GM19239 (cell line): ENCODE measurements around the gene CYP27B1.

ENCODE experiments used
- DNase-seq: peaks from one replicate; pipeline ENCODE4 v3.0.0; 2011; ENCODE audit warnings: low spot score; ENCODE audit not compliant: insufficient read length
- FAIRE-seq: peaks from 2 replicates; lab custom pipeline; 2011; peaks lifted over from hg19 to GRCh38; lab: Jason Lieb, UNC

CYP27B1 gene

DNA sequence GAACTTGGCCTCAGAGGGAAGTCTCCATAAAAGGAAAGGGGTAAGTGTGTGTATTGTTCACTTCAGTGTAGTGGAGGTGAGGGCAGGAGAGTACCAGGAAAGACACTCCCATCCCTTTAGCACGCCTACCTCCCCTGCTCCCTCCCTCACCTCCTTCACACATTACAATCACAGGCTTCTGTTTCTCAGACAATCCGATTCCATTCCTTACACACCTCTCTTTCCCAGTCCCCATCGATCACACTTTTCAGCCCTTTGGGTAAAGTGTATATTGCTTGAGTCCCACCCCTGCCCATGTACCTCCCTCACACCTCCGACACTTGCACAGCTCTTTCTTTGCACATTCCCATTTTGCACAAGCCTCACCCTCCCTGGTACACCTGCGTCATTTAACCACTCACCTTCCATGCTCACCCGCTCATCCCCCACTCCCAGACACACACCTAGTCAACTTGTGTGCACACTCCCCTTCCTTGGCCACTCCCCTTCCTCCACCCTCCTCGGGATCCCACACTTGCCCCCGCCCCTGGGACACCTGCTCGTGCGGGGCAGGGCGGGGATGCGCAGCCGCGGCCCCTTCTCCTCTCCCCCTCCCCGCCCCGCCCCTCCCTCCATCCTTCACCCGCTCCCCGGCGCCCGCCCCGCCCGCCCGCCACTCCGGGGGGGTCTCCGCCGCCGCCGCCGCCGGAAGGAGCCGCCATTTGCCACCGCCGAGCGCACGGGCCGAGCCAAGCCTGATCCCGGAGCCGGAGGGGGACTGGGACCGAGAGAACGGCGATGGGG is 12.3 kb downstream of the CYP27B1 start, which contains the start of gene MARCHF9:
TSS of gene MARCHF9 (plus strand) at position 693 of the 783 bp plus-strand sequence. CDS start 426 bp downstream, outside the sequence.
- no peak for FAIRE-seq
- peak; percentile 82 for DNase-seq

DNA sequence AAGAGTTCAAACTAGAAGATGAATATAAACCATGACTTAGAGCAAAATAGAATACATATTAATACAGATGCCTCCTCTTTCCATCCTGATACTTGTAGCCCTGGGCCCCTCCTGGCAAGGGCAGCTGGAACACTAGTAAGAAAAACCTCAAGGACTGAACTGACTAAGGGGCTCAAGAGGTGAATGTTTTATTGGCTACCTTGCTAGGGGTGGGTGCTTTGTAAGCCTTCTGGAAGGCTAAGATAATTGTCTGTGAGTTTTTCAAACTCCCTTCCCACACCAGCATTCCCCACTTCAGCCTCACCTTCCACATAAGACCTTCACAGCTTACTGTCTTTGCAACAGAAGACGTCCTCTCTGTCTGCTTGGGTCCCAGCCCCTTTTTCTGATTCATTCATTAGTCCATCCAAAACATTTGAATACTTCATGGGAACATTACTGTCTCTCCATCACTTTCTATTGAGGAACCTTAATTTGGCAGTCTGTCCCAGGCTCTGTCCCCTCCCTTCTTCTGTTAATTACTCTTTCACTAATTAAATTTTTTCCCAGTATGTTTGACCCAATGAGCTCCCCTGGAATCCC is 13.0 kb downstream of the CYP27B1 start:
- FAIRE-seq (no peak), DNase-seq (no peak)

DNA sequence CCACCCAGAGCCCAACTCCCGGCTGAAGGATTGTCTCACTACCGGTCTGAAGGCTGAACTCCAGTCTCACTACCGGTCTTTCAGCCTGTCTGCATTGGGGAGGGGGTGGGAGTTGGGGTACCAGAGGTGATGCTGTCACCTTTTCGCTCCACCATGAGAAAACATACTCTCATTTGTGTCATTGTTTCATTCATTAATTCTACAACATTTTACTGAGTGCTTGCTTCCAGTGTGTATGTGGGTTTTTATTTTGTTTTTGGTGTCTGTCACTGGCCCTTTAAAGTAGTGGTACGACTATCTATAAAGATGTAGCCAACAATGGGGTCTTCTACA is 14.2 kb downstream of the CYP27B1 start:
- DNase-seq (no peak), FAIRE-seq (no peak)

DNA sequence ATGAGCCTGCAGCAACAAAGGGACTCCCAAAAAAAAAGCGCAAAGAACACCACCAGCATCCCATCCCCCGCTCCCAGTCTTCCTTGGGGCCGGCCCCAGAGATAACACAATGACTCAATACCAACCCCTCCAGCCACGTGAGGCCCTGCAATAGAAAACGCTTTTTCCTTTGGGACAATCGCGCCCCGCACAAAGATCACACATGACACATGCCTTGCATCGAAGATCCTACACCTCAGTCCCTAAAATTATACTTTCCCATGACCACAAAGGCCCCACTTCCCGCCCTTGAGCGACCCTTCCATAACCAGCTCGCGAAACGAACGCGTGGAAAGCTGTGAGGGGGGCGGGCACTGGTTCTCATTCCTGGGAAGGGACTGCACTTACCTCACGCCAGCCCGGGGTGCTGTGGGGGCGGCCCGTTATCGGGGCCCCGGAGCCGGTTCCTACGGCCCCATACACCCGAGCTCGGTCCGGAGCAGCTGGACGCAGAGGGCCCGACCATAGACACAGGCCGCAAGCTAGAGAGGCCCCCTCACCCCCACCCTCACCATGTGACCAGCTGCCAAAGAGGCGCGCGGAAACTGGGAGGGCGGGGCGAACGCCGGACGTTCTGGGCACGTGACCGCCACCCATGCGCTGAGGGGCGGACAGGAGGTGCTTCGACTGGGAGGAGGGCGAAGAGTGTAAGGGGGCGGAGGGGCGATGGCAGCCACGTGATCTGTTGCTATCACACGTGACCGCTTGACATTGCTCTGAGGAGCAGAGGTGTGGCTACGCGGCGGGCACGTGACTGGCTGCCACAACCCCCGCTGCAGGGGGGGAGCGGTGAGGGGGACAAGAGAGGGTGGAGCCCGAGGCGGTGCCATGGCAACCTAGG is 14.8 kb downstream of the CYP27B1 start, which contains the start of gene CDK4:
TSS of gene CDK4 (minus strand) at position 523 of the 880 bp plus-strand sequence. CDS start 593 bp downstream, outside the sequence.
- DNase-seq (peak; percentile 96), FAIRE-seq (peak; percentile 98)

DNA sequence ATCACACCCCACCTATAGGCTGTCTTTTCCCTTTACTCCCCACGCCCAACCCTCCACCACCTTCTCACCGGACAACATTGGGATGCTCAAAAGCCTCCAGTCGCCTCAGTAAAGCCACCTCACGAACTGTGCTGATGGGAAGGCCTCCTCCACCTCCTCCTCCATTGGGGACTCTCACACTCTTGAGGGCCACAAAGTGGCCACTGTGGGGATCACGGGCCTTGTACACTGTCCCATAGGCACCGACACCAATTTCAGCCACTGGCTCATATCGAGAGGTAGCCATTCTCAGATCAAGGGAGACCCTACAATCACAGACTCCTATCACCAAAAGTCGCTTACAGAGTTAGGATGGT is 15.5 kb downstream of the CYP27B1 start:
- no peak for DNase-seq
- FAIRE-seq: peak; percentile 18

DNA sequence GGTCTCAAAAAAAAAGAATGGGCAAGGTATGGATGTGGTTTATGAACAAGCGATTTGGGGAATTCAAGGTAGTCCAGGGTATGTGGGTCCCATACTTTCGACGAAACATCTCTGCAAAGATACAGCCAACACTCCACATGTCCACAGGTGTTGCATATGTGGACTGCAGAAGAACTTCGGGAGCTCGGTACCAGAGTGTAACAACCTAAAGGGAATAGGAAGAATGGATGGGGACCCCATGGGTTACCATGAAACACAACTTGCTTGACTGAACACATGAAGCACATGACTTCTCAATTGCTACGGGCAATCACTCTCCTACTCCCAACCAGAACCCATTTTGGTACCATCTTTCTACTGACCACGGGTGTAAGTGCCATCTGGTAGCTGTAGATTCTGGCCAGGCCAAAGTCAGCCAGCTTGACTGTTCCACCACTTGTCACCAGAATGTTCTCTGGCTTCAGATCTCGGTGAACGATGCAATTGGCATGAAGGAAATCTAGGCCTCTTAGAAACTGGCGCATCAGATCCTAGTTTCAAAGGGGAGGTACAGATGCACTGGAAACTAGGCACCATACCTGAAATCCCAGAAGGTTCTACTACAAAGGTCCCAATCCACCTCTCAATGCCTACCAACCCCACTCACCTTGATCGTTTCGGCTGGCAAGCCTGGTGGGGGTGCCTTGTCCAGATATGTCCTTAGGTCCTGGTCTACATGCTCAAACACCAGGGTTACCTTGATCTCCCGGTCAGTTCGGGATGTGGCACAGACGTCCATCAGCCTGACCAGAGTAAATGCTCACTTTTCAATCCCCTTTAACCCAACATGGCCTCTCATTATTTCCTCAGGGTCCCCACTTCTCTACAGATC is 16.1 kb downstream of the CYP27B1 start:
- DNase-seq: no peak
- no peak for FAIRE-seq

DNA sequence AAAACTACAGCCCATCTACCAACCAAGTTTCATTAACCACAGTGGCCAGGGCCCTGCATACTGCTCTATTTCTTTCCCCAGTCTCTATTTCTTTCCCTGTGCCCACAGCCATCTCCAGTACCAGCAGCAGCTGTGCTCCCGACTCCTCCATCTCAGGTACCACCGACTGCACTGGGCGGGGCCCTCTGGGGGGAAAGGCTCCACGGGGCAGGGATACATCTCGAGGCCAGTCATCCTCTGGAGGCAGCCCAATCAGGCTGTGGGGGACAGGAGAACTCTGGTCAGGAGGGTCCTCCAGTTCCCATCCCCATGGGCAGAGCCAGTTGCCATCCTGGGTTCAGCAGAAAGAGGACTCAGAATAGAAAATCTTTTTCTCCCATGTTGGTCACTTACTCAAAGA is 17.8 kb downstream of the CYP27B1 start:
- FAIRE-seq (no peak), DNase-seq (no peak)

DNA sequence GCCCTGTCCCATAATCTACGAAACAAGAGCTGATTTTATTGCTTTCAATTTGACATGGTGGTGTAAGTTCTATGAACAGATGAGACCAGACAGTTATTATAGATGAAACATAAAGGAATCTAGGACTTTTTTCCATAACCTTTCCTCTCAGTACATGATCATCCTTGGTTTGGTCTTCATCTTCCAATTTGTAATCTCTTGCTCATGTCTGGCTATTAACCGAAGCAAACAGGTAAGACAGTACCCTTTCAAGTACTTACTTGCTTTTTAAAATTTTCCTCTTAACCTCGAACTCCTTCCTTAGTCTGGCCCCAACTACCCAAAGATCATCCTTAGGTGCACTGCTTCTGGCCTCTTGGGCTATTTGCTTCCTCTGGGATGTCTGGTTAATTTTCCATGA is 20.9 kb downstream of the CYP27B1 start:
- no peak for DNase-seq
- FAIRE-seq: no peak

DNA sequence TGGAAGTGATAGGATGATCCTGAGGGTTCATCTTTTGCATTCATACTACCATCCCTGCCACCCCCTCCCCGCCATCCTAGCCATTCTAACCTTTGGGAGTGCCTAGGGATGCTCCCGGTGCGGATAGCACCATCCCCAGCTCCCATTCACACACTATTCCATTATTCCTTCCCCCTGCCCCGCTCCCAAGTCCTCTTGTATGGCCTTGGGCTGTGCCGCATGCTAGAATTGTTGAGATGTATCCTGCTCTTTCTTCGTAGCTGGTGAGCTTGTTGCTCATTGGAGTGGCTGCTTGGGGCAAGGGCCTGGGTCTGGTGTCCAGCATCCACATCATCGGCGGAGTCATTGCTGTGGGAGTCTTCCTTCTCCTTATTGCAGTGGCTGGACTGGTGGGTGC is 21.4 kb downstream of the CYP27B1 start:
- DNase-seq (no peak), FAIRE-seq (no peak)

DNA sequence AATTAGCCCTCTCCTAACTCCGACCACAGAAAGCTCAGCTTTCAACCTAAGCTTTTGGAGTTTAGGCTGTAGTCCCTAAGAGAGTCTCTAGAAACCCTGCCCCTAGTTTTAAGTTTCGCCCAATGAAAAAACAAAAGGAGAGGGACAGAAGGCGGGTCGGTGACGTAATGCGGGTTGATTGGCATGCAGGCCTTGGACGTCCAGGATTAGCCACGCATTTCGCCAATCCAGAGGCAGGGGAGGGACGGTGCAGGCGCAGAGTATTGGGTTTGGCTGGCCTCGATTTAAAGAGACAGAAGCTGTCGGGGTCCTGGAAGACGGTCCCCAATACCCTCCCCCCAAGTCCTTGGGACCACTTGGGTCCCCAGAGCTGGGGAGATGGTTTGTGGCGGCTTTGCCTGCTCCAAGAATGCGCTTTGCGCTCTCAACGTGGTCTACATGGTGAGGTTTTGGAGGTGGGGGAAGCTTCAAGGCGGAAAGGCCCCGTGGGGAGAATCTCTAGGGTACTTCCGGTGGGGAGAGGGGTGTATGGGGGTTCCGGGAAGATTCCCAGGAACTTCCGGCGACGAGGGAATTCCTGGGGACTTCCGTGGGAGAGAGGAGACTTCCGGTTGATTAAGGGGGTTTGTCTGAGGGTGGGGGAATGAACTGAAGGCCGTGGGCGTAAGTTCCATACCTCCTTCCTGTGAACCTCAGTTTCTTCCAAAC is 21.9 kb downstream of the CYP27B1 start, which contains the start of gene TSPAN31:
TSS of gene TSPAN31 (plus strand) at position 263 of the 708 bp plus-strand sequence. CDS start at position 379, 116 bp downstream.
- FAIRE-seq: peak; percentile 96

DNA sequence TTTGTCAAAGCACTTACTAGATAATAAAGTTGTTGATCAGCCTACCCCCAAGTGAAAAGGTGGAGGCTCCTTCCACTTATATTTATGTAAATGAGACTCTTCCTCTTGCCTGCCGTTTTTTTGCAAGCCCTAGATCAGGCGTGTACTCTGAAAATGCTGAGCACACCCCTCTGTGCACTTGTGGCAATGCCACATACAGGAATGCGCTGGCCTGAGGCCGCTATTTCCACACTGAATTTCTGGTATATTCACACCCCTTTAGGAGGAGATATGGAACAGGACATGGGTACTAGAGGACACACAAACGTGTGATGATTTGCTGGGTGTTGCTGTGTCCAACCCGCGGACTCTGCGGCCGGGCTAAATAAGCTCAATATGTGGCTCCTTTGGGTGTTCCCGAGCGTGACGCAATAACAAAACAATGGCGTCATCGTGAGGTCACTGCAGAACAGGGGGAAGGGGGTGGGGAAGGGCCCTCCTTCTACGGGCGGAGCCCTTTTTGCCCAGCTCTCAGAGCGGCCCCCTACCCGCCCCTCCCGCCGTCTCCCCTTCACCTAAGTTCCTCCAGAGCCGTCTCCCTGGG is 22.6 kb downstream of the CYP27B1 start:
- no peak for DNase-seq
- no peak for FAIRE-seq

More for the DNA sequence above, 21.9 kb downstream of the CYP27B1 start, which contains the start of gene TSPAN31:
- peak; percentile 80 for DNase-seq

DNA sequence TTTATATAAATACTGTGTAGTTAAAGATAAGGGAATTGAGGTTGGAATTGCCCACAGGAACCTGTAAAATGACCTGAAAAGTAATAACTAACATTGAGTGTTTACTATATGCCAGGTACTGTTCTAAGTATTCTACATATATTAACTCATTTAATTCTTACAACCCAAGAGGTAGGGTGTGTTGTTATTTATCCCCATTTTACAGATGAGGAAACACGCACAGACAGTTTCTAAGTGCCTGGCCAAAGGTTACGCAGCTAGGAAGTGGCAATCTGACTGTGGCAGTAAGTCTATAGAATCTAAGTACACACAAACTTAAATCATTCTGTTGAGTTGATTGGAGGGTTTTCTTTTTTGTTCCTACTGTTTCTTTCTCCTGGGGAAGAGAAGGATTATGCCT is 23.1 kb downstream of the CYP27B1 start:
- FAIRE-seq: no peak
- DNase-seq: no peak

DNA sequence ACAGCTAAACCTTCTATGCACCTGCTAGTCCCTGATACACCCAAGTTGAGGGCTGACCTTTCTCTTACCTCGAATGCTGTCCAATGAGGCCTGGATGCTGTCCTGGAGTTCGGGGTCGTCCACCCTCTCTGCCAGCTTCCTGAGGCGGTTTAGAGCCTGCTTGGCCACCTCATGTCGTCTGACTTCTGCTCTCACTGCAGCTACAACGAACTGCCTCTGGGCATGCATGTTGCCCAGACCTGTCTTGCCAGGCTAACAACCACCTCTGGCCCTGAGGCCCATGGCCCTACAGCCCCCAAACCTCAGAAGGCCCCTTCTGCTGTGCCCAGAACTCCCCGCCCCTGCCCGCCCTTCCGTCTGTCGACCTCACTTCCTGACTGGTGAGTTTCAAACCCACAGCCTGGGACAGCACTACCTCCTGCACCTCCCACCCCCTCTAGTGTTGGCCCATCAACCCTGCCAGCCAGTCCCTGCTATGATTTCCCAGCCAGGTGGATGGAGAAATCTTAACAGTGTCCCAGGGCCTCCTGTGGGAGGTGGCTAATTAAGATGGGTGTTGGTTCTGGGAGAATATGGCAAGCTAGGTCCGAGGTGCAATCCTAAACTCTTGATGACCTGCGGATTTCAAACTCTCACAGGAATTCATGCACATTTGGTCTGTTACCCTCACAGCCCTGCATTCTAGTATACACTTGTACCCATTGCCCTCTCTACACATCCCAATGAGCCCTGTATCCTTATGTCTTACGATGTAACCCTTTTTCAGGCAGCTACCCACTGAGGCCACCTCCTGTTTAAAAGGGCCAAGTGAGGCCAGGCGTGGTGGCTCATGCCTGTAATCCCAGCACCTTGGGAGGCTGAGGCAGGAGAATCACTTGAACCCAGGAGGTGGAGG is 24.8 kb downstream of the CYP27B1 start:
- FAIRE-seq (peak; percentile 80), DNase-seq (peak; percentile 76)

DNA sequence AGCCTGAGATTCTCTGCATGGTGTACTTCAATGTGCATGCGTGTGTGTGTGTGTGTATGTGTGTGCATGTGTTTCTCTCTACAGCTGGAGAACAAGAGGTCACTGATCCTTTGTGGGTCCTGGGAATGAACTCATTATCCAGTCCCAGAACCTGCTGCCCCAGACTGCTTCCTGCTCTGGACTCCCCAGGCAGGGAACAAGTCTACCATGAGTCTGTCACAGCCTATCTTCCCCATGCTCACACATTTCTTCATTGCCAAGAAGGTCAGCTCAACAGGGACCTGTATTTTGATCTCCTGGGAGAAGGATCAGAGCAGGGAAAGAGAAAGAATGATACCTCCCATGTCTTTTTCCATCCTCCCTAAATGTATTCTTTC is 25.5 kb downstream of the CYP27B1 start:
- FAIRE-seq (no peak), DNase-seq (no peak)

DNA sequence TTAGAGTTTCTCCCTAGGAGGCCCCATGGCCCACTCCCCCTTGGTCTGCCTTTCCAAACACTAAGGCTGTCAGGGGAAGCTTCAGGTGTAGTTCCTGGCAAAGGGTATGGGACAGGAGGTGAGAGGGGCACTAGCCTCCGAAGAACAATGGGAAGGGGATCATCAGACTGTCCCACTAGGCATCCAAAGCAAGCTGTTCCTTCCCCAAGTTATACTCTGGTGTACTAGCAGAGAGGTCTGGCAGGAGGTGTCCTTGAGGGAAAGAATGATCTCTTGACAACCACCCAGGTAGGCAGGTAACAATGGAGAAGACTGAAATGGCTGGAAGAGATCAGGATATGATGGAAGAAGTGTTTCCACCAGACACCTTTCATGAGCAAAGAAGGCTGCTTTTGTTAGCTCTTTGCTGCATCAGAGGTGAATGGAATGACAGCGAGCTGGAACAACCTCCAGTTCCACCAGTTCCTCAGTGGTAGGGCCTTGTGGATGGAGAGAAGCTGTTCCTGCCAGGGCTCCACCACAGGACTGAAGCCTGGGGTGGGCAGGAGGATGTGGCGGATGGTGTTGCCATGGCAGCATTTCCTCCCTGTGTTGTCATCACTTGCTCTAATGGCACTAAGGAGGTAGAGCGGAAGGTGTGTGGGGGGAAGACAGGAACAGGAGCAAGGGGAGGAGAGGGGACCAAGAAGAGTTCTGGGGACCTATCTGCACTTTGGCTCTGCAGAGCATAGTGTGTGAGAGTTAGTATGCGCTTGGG is 26.0 kb downstream of the CYP27B1 start:
- FAIRE-seq (peak; percentile 76), DNase-seq (peak; percentile 95)

DNA sequence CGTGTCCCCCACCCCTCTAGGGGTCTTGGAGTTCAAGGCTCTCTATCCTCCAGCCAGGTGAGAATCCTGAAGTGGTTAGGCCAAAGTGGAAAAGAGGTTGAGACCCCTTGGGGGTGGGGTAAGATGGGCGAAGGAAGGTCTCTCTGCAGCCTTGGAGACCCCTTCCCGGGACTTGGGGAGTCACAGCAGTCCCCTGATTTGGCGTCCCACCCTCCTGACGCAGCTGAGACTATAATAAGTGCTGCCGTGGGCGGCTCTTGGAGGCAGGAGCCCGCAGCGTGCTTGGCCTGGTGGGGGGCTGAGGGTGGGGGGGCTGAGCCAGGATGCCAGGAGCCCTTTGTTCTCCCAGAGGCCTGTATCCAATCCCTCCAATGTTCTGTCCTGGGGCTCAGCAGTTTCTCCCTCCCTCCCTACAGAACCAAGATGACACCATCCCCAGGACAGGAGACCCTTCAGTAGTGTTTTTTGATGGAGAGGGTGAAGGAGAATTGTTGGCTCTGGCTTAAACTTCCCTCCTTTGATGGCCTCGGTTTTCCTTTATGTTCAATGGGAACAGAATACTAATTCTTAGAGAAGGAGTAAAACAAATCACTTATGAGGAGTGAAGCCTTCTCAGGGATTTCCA is 26.9 kb downstream of the CYP27B1 start:
- DNase-seq (no peak), FAIRE-seq (no peak)

DNA sequence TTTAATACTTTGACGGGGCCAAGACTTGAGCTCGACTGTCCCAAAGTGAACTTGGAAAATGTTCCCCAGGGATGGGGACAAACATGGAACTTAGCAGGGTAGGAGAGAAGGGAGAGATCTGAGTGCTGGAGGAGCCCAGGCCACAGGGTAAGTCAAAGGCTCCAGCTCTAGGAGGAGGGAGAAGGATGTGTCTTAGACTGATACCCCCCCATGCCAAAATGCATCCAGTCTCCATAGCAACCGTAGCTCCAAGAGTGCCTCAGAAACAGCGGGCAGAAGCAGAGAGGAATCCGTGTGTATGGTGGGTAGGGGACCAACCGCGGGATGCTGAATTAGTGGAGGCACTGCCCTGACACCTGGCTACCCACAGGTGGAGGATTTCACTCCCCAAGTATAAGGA is 27.5 kb downstream of the CYP27B1 start:
- DNase-seq: no peak
- no peak for FAIRE-seq
